Gastroesophageal sphincter (tissue), 3 donors: ENCODE data around the gene VEGFB.

ENCODE experiments used
- CTCF ChIP-seq, 4 experiments: fragments of 200-600 bp in 2 of 4; fragments of 450-650 bp in 2 of 4; sonication (generic) in 1 of 4; IDR thresholded peaks; one replicate each; pipeline ENCODE4 v1.5.1; 2017 to 2019; ENCODE audit warnings: antibody characterized with exemption in 4 of 4, mild to moderate bottlenecking in 2 of 4, moderate library complexity in 2 of 4
- EP300 ChIP-seq: sonication (generic); formaldehyde crosslinking; IDR thresholded peaks from one replicate; pipeline ENCODE4 v1.6.1; 2017; ENCODE audit warnings: antibody characterized with exemption, mild to moderate bottlenecking
- POLR2A ChIP-seq, 2 donors: fragments of 450-650 bp; IDR thresholded peaks; one replicate each; pipeline ENCODE4 v1.6.1; 2017; ENCODE audit warnings: antibody characterized with exemption in 2 of 2, mild to moderate bottlenecking in 2 of 2, moderate library complexity in 1 of 2
- POLR2AphosphoS5 ChIP-seq: sonication (generic); formaldehyde crosslinking; IDR thresholded peaks from one replicate; pipeline ENCODE4 v1.6.1; 2017; ENCODE audit warnings: antibody characterized with exemption

GRCh38 chr11:64253481-64253880 is 19.1 kb downstream of the VEGFB start:
- TF ChIP-seq CTCF (IDR thresholded peaks at IDR 0.05): no peak
- no peak for TF ChIP-seq POLR2A (IDR thresholded peaks at IDR 0.05)
- no peak for TF ChIP-seq POLR2AphosphoS5
- no peak for TF ChIP-seq EP300
